ENCODE results near the gene NUDT7.

DNA sequence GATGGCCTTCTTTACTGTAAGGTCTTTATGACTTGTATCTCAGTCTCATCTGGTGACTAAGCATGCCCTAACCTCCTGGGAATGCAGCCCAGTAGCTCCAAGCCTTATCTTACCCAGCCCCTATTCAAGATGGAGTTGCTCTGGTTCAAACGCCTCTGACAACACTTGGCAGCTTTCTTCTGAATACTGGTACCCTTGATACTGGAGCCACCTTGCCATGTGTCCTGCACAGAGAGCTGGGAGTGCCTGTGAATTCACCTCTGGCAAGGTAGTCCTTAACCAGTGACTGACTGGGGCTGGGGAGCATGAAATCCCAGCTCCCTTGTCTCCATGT lies 17.2 kb downstream of the NUDT7 start:
- TF ChIP-seq EP300 (IDR thresholded peaks at IDR 0.05) (no peak), POLR2A (IDR thresholded peaks at IDR 0.05) (no peak), POLR2AphosphoS5 (IDR thresholded peaks at IDR 0.05) (no peak)
- TF ChIP-seq, protein P1, sequence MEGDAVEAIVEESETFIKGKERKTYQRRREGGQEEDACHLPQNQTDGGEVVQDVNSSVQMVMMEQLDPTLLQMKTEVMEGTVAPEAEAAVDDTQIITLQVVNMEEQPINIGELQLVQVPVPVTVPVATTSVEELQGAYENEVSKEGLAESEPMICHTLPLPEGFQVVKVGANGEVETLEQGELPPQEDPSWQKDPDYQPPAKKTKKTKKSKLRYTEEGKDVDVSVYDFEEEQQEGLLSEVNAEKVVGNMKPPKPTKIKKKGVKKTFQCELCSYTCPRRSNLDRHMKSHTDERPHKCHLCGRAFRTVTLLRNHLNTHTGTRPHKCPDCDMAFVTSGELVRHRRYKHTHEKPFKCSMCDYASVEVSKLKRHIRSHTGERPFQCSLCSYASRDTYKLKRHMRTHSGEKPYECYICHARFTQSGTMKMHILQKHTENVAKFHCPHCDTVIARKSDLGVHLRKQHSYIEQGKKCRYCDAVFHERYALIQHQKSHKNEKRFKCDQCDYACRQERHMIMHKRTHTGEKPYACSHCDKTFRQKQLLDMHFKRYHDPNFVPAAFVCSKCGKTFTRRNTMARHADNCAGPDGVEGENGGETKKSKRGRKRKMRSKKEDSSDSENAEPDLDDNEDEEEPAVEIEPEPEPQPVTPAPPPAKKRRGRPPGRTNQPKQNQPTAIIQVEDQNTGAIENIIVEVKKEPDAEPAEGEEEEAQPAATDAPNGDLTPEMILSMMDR (IDR thresholded peaks at IDR 0.05): no peak

All from suprapubic skin (tissue), 4 donors.